Omental fat pad (tissue), 4 donors: ENCODE data around the gene EPDR1. TPM values are rescaled to one million over a fixed set of nuclear protein-coding genes. Genes with fewer than 3 reads are reported as not detected.

Experiments used
- ATAC-seq: fragments of 150-250 bp; one replicate; pipeline ENCODE4 v1.9.1; 2016; ENCODE audit warnings: mild to moderate bottlenecking, moderate library complexity; ENCODE audit not compliant: low FRiP score
- DNase-seq: peaks from one replicate; pipeline ENCODE4 v3.0.0-alpha.2; 2019; ENCODE audit warnings: low spot score
- CTCF ChIP-seq, 3 donors: fragments of 450-650 bp; IDR thresholded peaks; one replicate each; pipeline ENCODE4 v1.5.1; 2016 to 2017; ENCODE audit warnings: antibody characterized with exemption in 3 of 3, mild to moderate bottlenecking in 3 of 3, moderate library complexity in 2 of 3
- total RNA-seq, 4 donors: library from RNA; depleted of rRNA; stranded (reverse); fragments of >200 nt; gene quantifications; one replicate each; pipeline ENCODE4 v1.1.0, GENCODE V29; 2016

The EPDR1 gene
- total RNA-seq, 4 donors from 2014 or later, result 9.1 to 35.6 (median 21.1) TPM

DNA sequence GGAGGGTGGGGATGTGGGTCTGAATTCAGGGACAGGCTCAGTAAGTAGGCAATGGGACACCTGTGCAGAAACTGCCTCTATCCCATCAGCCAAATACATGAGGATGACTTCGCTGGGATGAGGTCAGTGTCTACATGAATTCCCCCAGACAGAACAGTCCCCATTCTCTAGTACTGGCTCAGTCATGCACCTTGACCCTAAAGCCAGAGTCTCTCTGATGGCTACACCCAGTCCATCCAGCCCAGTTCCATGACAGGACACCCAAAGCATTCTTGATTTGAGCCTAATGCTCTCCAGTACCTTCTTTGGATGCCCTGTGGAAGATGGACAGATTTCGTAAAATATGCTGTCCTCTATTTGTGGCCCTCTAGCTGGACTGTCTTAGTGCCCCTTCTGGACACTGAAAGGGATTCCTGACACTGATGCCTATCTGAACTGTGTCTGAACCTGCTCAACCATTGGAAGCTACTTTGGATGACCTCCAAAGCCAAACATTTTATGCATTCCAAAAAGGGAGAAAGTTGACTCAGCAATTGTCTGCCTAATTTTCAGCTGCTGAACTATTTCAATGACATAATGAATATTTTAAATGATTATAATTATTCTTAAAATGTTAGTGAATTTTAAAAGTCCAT, 18.4 kb upstream of the EPDR1 start:
- DNase-seq, result no peak
- no peak for TF ChIP-seq CTCF (IDR thresholded peaks at IDR 0.05)
- peak; percentile 56 for ATAC-seq

DNA sequence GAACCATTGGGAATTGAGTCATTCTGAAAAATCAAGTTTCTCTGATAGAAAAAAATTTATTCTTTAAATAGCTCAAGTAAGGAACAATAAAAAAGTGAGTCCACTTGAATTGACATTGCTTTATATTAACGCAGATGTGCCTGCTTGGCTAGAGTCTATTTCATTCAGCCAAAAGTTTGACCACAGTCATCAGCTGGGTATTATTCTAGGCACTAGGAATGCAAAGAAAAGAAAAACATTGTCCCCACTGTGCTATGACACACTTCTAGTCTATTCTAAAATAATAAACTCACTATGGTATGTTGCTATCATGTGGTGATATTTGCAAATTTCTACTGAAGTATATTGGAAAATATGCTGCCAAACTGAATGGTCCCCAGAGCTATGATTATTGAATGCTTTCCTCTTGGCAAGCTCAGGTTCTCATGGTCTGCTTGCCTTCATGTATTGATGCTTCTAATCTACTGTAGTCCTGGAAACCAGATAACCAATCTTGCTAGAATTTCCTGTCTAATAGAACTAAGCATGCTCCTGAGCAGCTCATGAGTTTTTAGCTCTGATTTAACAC, 12.1 kb upstream of the EPDR1 start:
- no peak for TF ChIP-seq CTCF (IDR thresholded peaks at IDR 0.05)
- DNase-seq (no peak), ATAC-seq (no peak)

GRCh38 chr7:37912756-37913155, 7.7 kb upstream of the EPDR1 start:
- ATAC-seq (no peak), DNase-seq (no peak)
- no peak for TF ChIP-seq CTCF (IDR thresholded peaks at IDR 0.05)

DNA sequence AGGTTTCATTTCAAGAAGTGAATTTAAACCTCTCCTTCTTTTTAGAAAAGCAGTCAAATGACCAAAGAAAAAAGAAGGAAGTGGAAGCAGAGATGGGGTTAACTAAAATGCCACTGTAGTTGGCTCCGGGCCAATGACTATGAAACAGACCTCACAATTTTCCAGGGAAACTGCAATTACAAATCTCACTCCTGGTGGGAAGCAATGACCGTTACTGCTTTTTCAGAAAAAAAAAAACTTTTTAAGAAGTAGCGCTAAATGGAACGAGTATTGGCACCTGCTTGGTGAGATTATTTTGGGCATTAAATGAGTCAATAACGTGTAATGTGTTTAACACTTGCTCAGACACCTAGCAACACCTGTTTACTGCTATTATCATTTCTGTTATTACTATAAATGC, 5.0 kb upstream of the EPDR1 start:
- TF ChIP-seq CTCF (IDR thresholded peaks at IDR 0.05), result no peak
- no peak for DNase-seq
- ATAC-seq, result no peak

GRCh38 chr7:37916017-37916672, 4.3 kb upstream of the EPDR1 start:
- DNase-seq (no peak), ATAC-seq (no peak)
- TF ChIP-seq CTCF (IDR thresholded peaks at IDR 0.05), result no peak

- ATAC-seq, result peak; percentile 72
- TF ChIP-seq CTCF (IDR thresholded peaks at IDR 0.05), result no peak
- no peak for DNase-seq
Measured at GRCh38 chr7:37916673-37917660, 3.5 kb upstream of the EPDR1 start, which contains the start of gene SFRP4. TSS of gene SFRP4 (minus strand) at chr7:37916817. CDS start at chr7:37916537, 280 bp downstream.
